Uterus (tissue), 2 donors: ENCODE results near the gene TNIP1.

Source experiments
- CTCF ChIP-seq, 4 experiments: fragments of 200-600 bp in 2 of 4; fragments of 450-650 bp in 2 of 4; sonication (generic) in 2 of 4; IDR thresholded peaks; one replicate each; pipeline ENCODE4 v1.5.1; 2016 to 2019; ENCODE audit warnings: antibody characterized with exemption in 4 of 4, mild to moderate bottlenecking in 2 of 4, moderate library complexity in 1 of 4
- POLR2A ChIP-seq, 2 donors: fragments of 450-650 bp; IDR thresholded peaks; one replicate each; pipeline ENCODE4 v1.6.1; 2016; ENCODE audit warnings: antibody characterized with exemption in 2 of 2, mild to moderate bottlenecking in 1 of 2, moderate library complexity in 1 of 2

GRCh38 chr5:151028717-151029116 lies 52.1 kb downstream of the TNIP1 start:
- TF ChIP-seq CTCF (IDR thresholded peaks at IDR 0.05) (no peak), POLR2A (IDR thresholded peaks at IDR 0.05) (no peak)
